ENCODE results near the gene ADAMTS14.

- no peak for TF ChIP-seq ZNF274 (IDR thresholded peaks at IDR 0.05; ENCODE audit: low read depth, low read length)
- TF ChIP-seq YY1 (IDR thresholded peaks at IDR 0.05; ENCODE audit: insufficient read depth, insufficient read length), result no peak
Measured at GRCh38 chr10:70715853-70716795, 43.8 kb downstream of the ADAMTS14 start.

All from NT2/D1 (cell line).